ENCODE data around the gene KCNK17. TPM values are rescaled to one million over a fixed set of nuclear protein-coding genes. Genes with fewer than 3 reads are reported as not detected.

The KCNK17 gene
- total RNA-seq, 2 experiments from 2014 or later, result not detected

- no peak for DNase-seq (ENCODE audit: low spot score)
- ChIA-PET POLR2A (no interaction called here), CTCF (ENCODE audit: unreplicated experiment) (no interaction called here)
- no peak overlapping the region for H2AFZ ChIP-seq (ENCODE audit: low read length)
- no peaks in the 10 kb centered on the region for H3K9me3 ChIP-seq (ENCODE audit: low read length)
- no peak overlapping the region for H3K4me2 ChIP-seq (ENCODE audit: low read length)
- BruUV-seq (replicated peaks), result no TSS peak
- H3K9me2 ChIP-seq (ENCODE audit: insufficient read depth, low read length), result no peaks in the 10 kb centered on the region
- H4K20me1 ChIP-seq (ENCODE audit: insufficient read depth, low read length), result no peaks in the 10 kb centered on the region
- H3K4me1 ChIP-seq (ENCODE audit: insufficient read depth, low read length, poor library complexity, severe bottlenecking), result no peaks in the 10 kb centered on the region
- H3K36me3 ChIP-seq (ENCODE audit: insufficient read depth, low read length), result no peaks in the 10 kb centered on the region
- intact Hi-C loops (cut with micrococcal nuclease; ENCODE audit: unreplicated experiment), result no loop called here
- no peaks in the 10 kb centered on the region for H3K79me2 ChIP-seq (ENCODE audit: insufficient read depth, low read depth, low read length)
- no peak overlapping the region for H3K27ac ChIP-seq (ENCODE audit: low read depth, low read length, poor library complexity, severe bottlenecking)
- TF ChIP-seq CTCF (conservative IDR thresholded peaks at IDR 0.05; ENCODE audit: low read length), result no peak
- TF ChIP-seq EZH2phosphoT487 (IDR thresholded peaks at IDR 0.05; ENCODE audit: borderline replicate concordance, low read depth, low read length), result no peak
- H3K4me3 ChIP-seq (ENCODE audit: low read depth, low read length, poor library complexity, severe bottlenecking), result no peak overlapping the region
Measured at GRCh38 chr6:39260456-39260855, 53.8 kb downstream of the KCNK17 start.

- no peak overlapping the region for H3K4me3 ChIP-seq (ENCODE audit: low read depth, low read length, poor library complexity, severe bottlenecking)
- H4K20me1 ChIP-seq (ENCODE audit: insufficient read depth, low read length), result no peaks in the 10 kb centered on the region
- H3K4me2 ChIP-seq (ENCODE audit: low read length), result no peak overlapping the region
- H3K79me2 ChIP-seq (ENCODE audit: insufficient read depth, low read depth, low read length), result no peaks in the 10 kb centered on the region
- TF ChIP-seq CTCF (conservative IDR thresholded peaks at IDR 0.05; ENCODE audit: low read length) (no peak), EZH2phosphoT487 (IDR thresholded peaks at IDR 0.05; ENCODE audit: borderline replicate concordance, low read depth, low read length) (no peak)
- no peaks in the 10 kb centered on the region for H3K9me2 ChIP-seq (ENCODE audit: insufficient read depth, low read length)
- no peaks in the 10 kb centered on the region for H3K4me1 ChIP-seq (ENCODE audit: insufficient read depth, low read length, poor library complexity, severe bottlenecking)
- intact Hi-C loops (cut with micrococcal nuclease; ENCODE audit: unreplicated experiment), result no loop called here
- ChIA-PET CTCF (ENCODE audit: unreplicated experiment) (interaction anchor here (0.6 kb wide), 1 partner anchor 11 kb away, joined by 3 read pairs; no protein-coding TSS in a partner anchor), POLR2A (interaction anchor here (0.7 to 1.3 kb wide), 2 partner anchors 10 to 51 kb away, joined by 5 read pairs; no protein-coding TSS in a partner anchor)
- no peaks in the 10 kb centered on the region for H3K36me3 ChIP-seq (ENCODE audit: insufficient read depth, low read length)
- no peak for DNase-seq (ENCODE audit: low spot score)
- BruUV-seq (replicated peaks), result no TSS peak
- no peak overlapping the region for H3K27ac ChIP-seq (ENCODE audit: low read depth, low read length, poor library complexity, severe bottlenecking)
- no peaks in the 10 kb centered on the region for H3K9me3 ChIP-seq (ENCODE audit: low read length)
- no peak overlapping the region for H2AFZ ChIP-seq (ENCODE audit: low read length)
Measured at GRCh38 chr6:39256294-39256940, 57.8 kb downstream of the KCNK17 start.

- DNase-seq (ENCODE audit: low spot score), result no peak
- H3K4me3 ChIP-seq (ENCODE audit: low read depth, low read length, poor library complexity, severe bottlenecking), result no peak overlapping the region
- intact Hi-C loops (cut with micrococcal nuclease; ENCODE audit: unreplicated experiment), result no loop called here
- ChIA-PET POLR2A (interaction anchor here (1.3 kb wide), 1 partner anchor 11 kb away, joined by 5 read pairs; no protein-coding TSS in a partner anchor), CTCF (ENCODE audit: unreplicated experiment) (no interaction called here)
- no peak overlapping the region for H3K27ac ChIP-seq (ENCODE audit: low read depth, low read length, poor library complexity, severe bottlenecking)
- H3K4me1 ChIP-seq (ENCODE audit: insufficient read depth, low read length, poor library complexity, severe bottlenecking), result no peaks in the 10 kb centered on the region
- H2AFZ ChIP-seq (ENCODE audit: low read length), result no peak overlapping the region
- no peak for TF ChIP-seq CTCF (conservative IDR thresholded peaks at IDR 0.05; ENCODE audit: low read length)
- H3K4me2 ChIP-seq (ENCODE audit: low read length), result no peak overlapping the region
- no peaks in the 10 kb centered on the region for H4K20me1 ChIP-seq (ENCODE audit: insufficient read depth, low read length)
- H3K9me2 ChIP-seq (ENCODE audit: insufficient read depth, low read length), result no peaks in the 10 kb centered on the region
- H3K9me3 ChIP-seq (ENCODE audit: low read length), result no peaks in the 10 kb centered on the region
- no peaks in the 10 kb centered on the region for H3K79me2 ChIP-seq (ENCODE audit: insufficient read depth, low read depth, low read length)
- BruUV-seq (replicated peaks), result no TSS peak
- H3K36me3 ChIP-seq (ENCODE audit: insufficient read depth, low read length), result no peaks in the 10 kb centered on the region
Measured at GRCh38 chr6:39254999-39255535, 59.2 kb downstream of the KCNK17 start.
